Psoas muscle (tissue), 8 donors: Measurements from ENCODE around the gene CTAG2. TPM values are rescaled to one million over a fixed set of nuclear protein-coding genes. Genes with fewer than 3 reads are reported as not detected.

Experiments used
- ATAC-seq, 4 donors: fragments of 200-7000 bp; cut with Tn5 transposase; one replicate each; pipeline ENCODE4 v1.9.1; 2020; ENCODE audit warnings: moderate library complexity in 3 of 4, mild to moderate bottlenecking in 2 of 4
- DNase-seq, 2 donors: peaks; one replicate each; pipeline ENCODE4 v3.0.0-alpha.2; 2020
- H3K27ac ChIP-seq: fragments of 200-600 bp; one replicate; pipeline ENCODE4 v1.8.0; 2022
- H3K27me3 ChIP-seq, 3 donors: fragments of 200-600 bp in 1 of 3; one replicate each; pipeline versions ENCODE4 v1.6.1 to v1.8.0; 2013 to 2022; ENCODE audit warnings: low read length in 2 of 3, mild to moderate bottlenecking in 2 of 3, moderate library complexity in 1 of 3; ENCODE audit not compliant: insufficient read depth in 3 of 3
- H3K36me3 ChIP-seq, 2 donors: fragments of 200-600 bp in 1 of 2; one replicate each; pipeline versions ENCODE4 v1.6.1 to v1.8.0; 2013 to 2022; ENCODE audit warnings: low read depth in 1 of 2, mild to moderate bottlenecking in 1 of 2, moderate library complexity in 1 of 2; ENCODE audit not compliant: insufficient read depth in 1 of 2
- H3K4me1 ChIP-seq: fragments of 200-600 bp; one replicate; pipeline ENCODE4 v1.8.0; 2022
- H3K4me3 ChIP-seq: fragments of 200-600 bp; one replicate; pipeline ENCODE4 v1.8.0; 2022; ENCODE audit warnings: mild to moderate bottlenecking
- H3K9me3 ChIP-seq: fragments of 200-600 bp; one replicate; pipeline ENCODE4 v1.8.0; 2022
- CTCF ChIP-seq: fragments of 200-600 bp; IDR thresholded peaks from one replicate; pipeline ENCODE4 v1.8.0; 2022; ENCODE audit warnings: antibody characterized with exemption
- WGBS, 3 donors: extraction: QIAGEN DNeasy Blood & Tissue Kit; methylation state at CpG; one replicate each; pipeline versions ENCODE4 v1.1.6 to v1.1.7; 2013; 5-methylcytosine and 5-hydroxymethylcytosine counted together
- intact Hi-C, 2 donors: fragments of 100-400 bp; cut with DNase I; formaldehyde crosslinking; loops; one replicate each; pipeline versions ENCODE4 v1.11.0 to v1.14.2; 2022
- polyA plus RNA-seq, 3 donors: library from polyadenylated mRNA; stranded (reverse); fragments of 200-250 nt; gene quantifications; one replicate each; pipeline ENCODE4 v1.2.3, GENCODE V29; 2013
- total RNA-seq, 4 donors: library from RNA; stranded (reverse); fragmentation: NEBNext Ultra II Directional in 2 of 4; extraction: Animal tissue kit (Norgen Biotek cat#: 25700) in 2 of 4; gene quantifications; one replicate each; pipeline versions ENCODE4 v1.2.1 to v1.2.4, GENCODE V29; 2021 to 2023
- donor health status: healthy with polysubstance abuse.
- donor health status: DM: no; HTN: no; CAD: no; lungs with moderate emphysema.
- donor health status: Bipolar disorder and iron deficiency.
- donor health status: healthy.
- donor health status: DM: yes; HTN: yes; CAD: no.
- donor health status: DM: no; HTN: no; CAD: no.
- donor health status: DM: no; HTN: no; CAD: no.
- donor health status: DM: yes; HTN: yes; CAD: no.

CTAG2 gene
- total and polyA plus RNA-seq, 7 donors: 0.39 to 4.9 TPM; not detected in 5

- intact Hi-C loops: no loop called here
- no peak for ATAC-seq
- 85 to 93% (median 87%) methylated on average over 4 to 10 of the region's 10 CpGs for WGBS, 3 donors
These were observed 993 bp upstream of the CTAG2 start for GRCh38 chrX:154654372-154654771.

GRCh38 chrX:154653048-154653401, 354 bp downstream of the CTAG2 start:
- ATAC-seq: no peak
- Histone ChIP-seq H3K9me3 (no peaks in the 10 kb centered on the region), H3K27me3 (peaks cover 0 to 4% (median 0%) of the 10 kb centered on the region in 3 donors), H3K36me3 (no peaks in the 10 kb centered on the region), H3K27ac (no peak overlapping the region), H3K4me1 (no peaks in the 10 kb centered on the region), H3K4me3 (no peak overlapping the region)
- no peak for DNase-seq
- TF ChIP-seq CTCF: no peak
- intact Hi-C loops: no loop called here
- WGBS, 3 donors: 91 to 93% (median 92%) methylated on average over 8 to 23 of the region's 23 CpGs

More at GRCh38 chrX:154654372-154654771, 993 bp upstream of the CTAG2 start:
- Histone ChIP-seq H3K36me3 (no peaks in the 10 kb centered on the region), H3K27me3 (peaks cover 0 to 4% (median 0%) of the 10 kb centered on the region in 3 donors), H3K4me1 (no peaks in the 10 kb centered on the region), H3K4me3 (no peak overlapping the region), H3K9me3 (no peaks in the 10 kb centered on the region), H3K27ac (no peak overlapping the region)
- no peak for DNase-seq
- no peak for TF ChIP-seq CTCF

GRCh38 chrX:154652311-154653047, 900 bp downstream of the CTAG2 start:
- Histone ChIP-seq H3K9me3 (no peaks in the 10 kb centered on the region), H3K27me3 (peaks cover 0 to 4% (median 0%) of the 10 kb centered on the region in 3 donors), H3K4me3 (no peak overlapping the region), H3K4me1 (no peaks in the 10 kb centered on the region), H3K36me3 (no peaks in the 10 kb centered on the region), H3K27ac (no peak overlapping the region)
- 90 to 92% (median 91%) methylated on average over 20 to 30 of the region's 30 CpGs for WGBS, 3 donors
- no peak for TF ChIP-seq CTCF
- ATAC-seq (no peak), DNase-seq (no peak)
- intact Hi-C loops: no loop called here

GRCh38 chrX:154650221-154650510, 3.2 kb downstream of the CTAG2 start:
- intact Hi-C loops: no loop called here
- H3K4me3 ChIP-seq: no peak overlapping the region
- no peaks in the 10 kb centered on the region for H3K36me3 ChIP-seq
- ATAC-seq (no peak), DNase-seq (no peak)
- H3K9me3 ChIP-seq: no peaks in the 10 kb centered on the region
- H3K27ac ChIP-seq: no peak overlapping the region
- TF ChIP-seq CTCF: no peak
- H3K4me1 ChIP-seq: no peaks in the 10 kb centered on the region
- WGBS, 3 donors: 50 to 61% (median 58%) methylated on average over 11 to 13 of the region's 13 CpGs
- peaks cover 0 to 4% (median 0%) of the 10 kb centered on the region in 3 donors for H3K27me3 ChIP-seq
